Measurements from ENCODE around the gene CWC27.

CWC27 gene

DNA sequence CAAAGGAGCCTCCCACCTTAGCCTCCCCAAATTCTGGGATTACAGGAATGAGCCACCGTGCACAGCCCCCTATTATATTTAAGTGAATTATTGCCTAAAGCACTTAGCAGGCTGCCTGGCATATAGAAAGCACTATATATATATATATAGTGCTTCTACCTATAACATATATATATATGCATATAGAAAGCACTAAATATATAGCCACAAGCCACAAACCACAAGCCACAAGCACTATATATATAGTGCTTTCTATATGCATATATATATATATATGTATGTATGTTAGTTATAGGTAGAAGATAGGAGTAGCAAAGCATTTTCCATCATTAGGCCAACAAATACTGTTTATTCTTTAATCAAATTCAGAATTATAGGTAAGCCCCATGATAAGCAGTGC is 185.8 kb downstream of the CWC27 start:
- Histone ChIP-seq H3K4me3 (replicated peaks; ENCODE audit: insufficient read depth, low read length) (no peak overlapping the region), H3K27ac (replicated peaks) (no peak overlapping the region), H3K27me3 (ENCODE audit: insufficient read depth, poor library complexity, severe bottlenecking) (no peaks in the 10 kb centered on the region)
- TF ChIP-seq CTCF (IDR thresholded peaks at IDR 0.05; ENCODE audit: insufficient read depth, low read length), result no peak
- no peak for TF ChIP-seq GABPA (IDR thresholded peaks at IDR 0.05; ENCODE audit: low read depth)
- TF ChIP-seq SPI1 (IDR thresholded peaks at IDR 0.05; ENCODE audit: borderline replicate concordance, low read depth), result no peak
- TF ChIP-seq, protein P1, sequence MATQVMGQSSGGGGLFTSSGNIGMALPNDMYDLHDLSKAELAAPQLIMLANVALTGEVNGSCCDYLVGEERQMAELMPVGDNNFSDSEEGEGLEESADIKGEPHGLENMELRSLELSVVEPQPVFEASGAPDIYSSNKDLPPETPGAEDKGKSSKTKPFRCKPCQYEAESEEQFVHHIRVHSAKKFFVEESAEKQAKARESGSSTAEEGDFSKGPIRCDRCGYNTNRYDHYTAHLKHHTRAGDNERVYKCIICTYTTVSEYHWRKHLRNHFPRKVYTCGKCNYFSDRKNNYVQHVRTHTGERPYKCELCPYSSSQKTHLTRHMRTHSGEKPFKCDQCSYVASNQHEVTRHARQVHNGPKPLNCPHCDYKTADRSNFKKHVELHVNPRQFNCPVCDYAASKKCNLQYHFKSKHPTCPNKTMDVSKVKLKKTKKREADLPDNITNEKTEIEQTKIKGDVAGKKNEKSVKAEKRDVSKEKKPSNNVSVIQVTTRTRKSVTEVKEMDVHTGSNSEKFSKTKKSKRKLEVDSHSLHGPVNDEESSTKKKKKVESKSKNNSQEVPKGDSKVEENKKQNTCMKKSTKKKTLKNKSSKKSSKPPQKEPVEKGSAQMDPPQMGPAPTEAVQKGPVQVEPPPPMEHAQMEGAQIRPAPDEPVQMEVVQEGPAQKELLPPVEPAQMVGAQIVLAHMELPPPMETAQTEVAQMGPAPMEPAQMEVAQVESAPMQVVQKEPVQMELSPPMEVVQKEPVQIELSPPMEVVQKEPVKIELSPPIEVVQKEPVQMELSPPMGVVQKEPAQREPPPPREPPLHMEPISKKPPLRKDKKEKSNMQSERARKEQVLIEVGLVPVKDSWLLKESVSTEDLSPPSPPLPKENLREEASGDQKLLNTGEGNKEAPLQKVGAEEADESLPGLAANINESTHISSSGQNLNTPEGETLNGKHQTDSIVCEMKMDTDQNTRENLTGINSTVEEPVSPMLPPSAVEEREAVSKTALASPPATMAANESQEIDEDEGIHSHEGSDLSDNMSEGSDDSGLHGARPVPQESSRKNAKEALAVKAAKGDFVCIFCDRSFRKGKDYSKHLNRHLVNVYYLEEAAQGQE (IDR thresholded peaks at IDR 0.05; ENCODE audit: insufficient replicate concordance, low read depth), result no peak
- no peak for TF ChIP-seq POLR2AphosphoS5 (IDR thresholded peaks at IDR 0.05; ENCODE audit: low read depth)
- no peak for DNase-seq (ENCODE audit: low read depth in 1 of 2, low spot score in 1 of 2)

DNA sequence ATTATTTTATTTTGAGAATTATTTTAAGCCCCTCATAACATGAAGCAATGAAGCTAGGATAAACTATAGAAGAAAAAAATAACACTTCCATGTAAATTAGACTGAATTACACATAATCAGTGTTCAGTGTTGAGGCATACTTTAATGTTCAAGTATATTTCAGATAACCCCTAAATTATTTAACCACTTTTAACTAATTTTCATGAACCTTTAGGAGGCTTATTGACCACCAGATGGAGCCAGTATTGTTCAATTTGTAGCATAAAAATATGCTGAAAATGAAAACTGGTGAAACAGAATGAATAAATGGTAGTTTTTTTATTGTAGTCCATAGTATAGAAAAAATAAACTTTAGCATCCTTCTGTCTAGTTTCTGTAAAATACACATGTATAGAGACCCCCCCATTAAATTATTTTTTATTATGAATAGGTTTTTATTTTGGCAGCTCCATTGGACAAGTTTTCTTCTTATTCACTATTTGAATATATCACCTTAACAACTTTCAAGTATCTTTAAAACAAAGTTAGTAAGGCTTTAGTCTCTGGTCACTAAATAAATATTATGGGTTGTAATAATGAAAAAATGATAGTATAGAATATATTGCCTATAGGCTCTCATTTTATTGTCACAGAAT is 190.1 kb downstream of the CWC27 start:
- Histone ChIP-seq H3K27ac (replicated peaks) (no peak overlapping the region), H3K27me3 (ENCODE audit: insufficient read depth, poor library complexity, severe bottlenecking) (no peaks in the 10 kb centered on the region), H3K4me3 (replicated peaks; ENCODE audit: insufficient read depth, low read length) (no peak overlapping the region)
- TF ChIP-seq SPI1 (IDR thresholded peaks at IDR 0.05; ENCODE audit: borderline replicate concordance, low read depth), result no peak
- TF ChIP-seq CTCF (IDR thresholded peaks at IDR 0.05; ENCODE audit: insufficient read depth, low read length), result no peak
- no peak for TF ChIP-seq GABPA (IDR thresholded peaks at IDR 0.05; ENCODE audit: low read depth)
- no peak for TF ChIP-seq POLR2AphosphoS5 (IDR thresholded peaks at IDR 0.05; ENCODE audit: low read depth)
- TF ChIP-seq, protein P1 (IDR thresholded peaks at IDR 0.05; ENCODE audit: insufficient replicate concordance, low read depth), result no peak
- no peak for DNase-seq (ENCODE audit: low read depth in 1 of 2, low spot score in 1 of 2)

GRCh38 chr5:64963278-64963677 is 194.5 kb downstream of the CWC27 start:
- H3K27me3 ChIP-seq (ENCODE audit: insufficient read depth, poor library complexity, severe bottlenecking), result no peaks in the 10 kb centered on the region
- H3K4me3 ChIP-seq (replicated peaks; ENCODE audit: insufficient read depth, low read length), result no peak overlapping the region
- no peak for TF ChIP-seq CTCF (IDR thresholded peaks at IDR 0.05; ENCODE audit: insufficient read depth, low read length)
- TF ChIP-seq SPI1 (IDR thresholded peaks at IDR 0.05; ENCODE audit: borderline replicate concordance, low read depth), result no peak
- no peak for TF ChIP-seq POLR2AphosphoS5 (IDR thresholded peaks at IDR 0.05; ENCODE audit: low read depth)
- TF ChIP-seq, protein P1 (IDR thresholded peaks at IDR 0.05; ENCODE audit: insufficient replicate concordance, low read depth), result no peak
- TF ChIP-seq GABPA (IDR thresholded peaks at IDR 0.05; ENCODE audit: low read depth), result no peak
- H3K27ac ChIP-seq (replicated peaks), result no peak overlapping the region
- DNase-seq (ENCODE audit: low read depth in 1 of 2, low spot score in 1 of 2), result no peak
